Uterus (tissue), 4 donors: ENCODE results near the gene CBX2. TPM values are rescaled to one million over a fixed set of nuclear protein-coding genes. Genes with fewer than 3 reads are reported as not detected.

ENCODE experiments used
- DNase-seq, 2 donors: peaks; one replicate each; pipeline ENCODE4 v3.0.0-alpha.2; 2019 to 2020
- H3K27ac ChIP-seq, 2 donors: fragments of 200-600 bp; sonication (generic); 1 replicate in 1 of 2; 2 replicates in 1 of 2; pipeline ENCODE4 v1.5.1; 2016 to 2018
- H3K27me3 ChIP-seq, 2 donors: fragments of 200-600 bp; sonication (generic); one replicate each; pipeline ENCODE4 v1.5.1; 2018 to 2019; ENCODE audit warnings: control low read depth in 1 of 2
- H3K36me3 ChIP-seq, 2 donors: fragments of 200-600 bp; sonication (generic); one replicate each; pipeline ENCODE4 v1.5.1; 2019; ENCODE audit warnings: control low read depth in 1 of 2
- H3K4me1 ChIP-seq, 2 donors: fragments of 200-600 bp; sonication (generic); one replicate each; pipeline ENCODE4 v1.5.1; 2018 to 2019; ENCODE audit warnings: control low read depth in 1 of 2
- H3K4me3 ChIP-seq, 2 donors: fragments of 200-600 bp; sonication (generic); 1 replicate in 1 of 2; 2 replicates in 1 of 2; pipeline ENCODE4 v1.5.1; 2018 to 2019; ENCODE audit warnings: mild to moderate bottlenecking in 1 of 2
- H3K9me3 ChIP-seq, 2 donors: fragments of 200-600 bp; sonication (generic); one replicate each; pipeline ENCODE4 v1.5.1; 2019; ENCODE audit warnings: control low read depth in 1 of 2
- POLR2A ChIP-seq, 2 donors: fragments of 450-650 bp; IDR thresholded peaks; one replicate each; pipeline ENCODE4 v1.6.1; 2016; ENCODE audit warnings: antibody characterized with exemption in 2 of 2, mild to moderate bottlenecking in 1 of 2, moderate library complexity in 1 of 2
- intact Hi-C: fragments of 100-400 bp; cut with DNase I; formaldehyde crosslinking; loops from one replicate; pipeline ENCODE4 v1.15.1; 2023; ENCODE audit warnings: low total_unique reads
- total RNA-seq, 4 donors: library from RNA; depleted of rRNA in 3 of 4; stranded (reverse); fragments of >200 nt in 3 of 4; gene quantifications; one replicate each; pipeline versions ENCODE4 v1.1.0 to v1.2.4, GENCODE V29; 2014 to 2023
- TF ChIP-seq, protein P1 (sequence below), 4 experiments: fragments of 200-600 bp in 2 of 4; fragments of 450-650 bp in 2 of 4; sonication (generic) in 2 of 4; IDR thresholded peaks; one replicate each; pipeline ENCODE4 v1.5.1; 2016 to 2019; ENCODE audit warnings: antibody characterized with exemption in 4 of 4, mild to moderate bottlenecking in 2 of 4, moderate library complexity in 1 of 4
- donor health status: DM: yes; HTN: yes; CAD: no.

Gene CBX2
- total RNA-seq, 4 donors from 2014 or later: 1.0 to 14.9 (median 4.6) TPM; not detected in 1

DNA sequence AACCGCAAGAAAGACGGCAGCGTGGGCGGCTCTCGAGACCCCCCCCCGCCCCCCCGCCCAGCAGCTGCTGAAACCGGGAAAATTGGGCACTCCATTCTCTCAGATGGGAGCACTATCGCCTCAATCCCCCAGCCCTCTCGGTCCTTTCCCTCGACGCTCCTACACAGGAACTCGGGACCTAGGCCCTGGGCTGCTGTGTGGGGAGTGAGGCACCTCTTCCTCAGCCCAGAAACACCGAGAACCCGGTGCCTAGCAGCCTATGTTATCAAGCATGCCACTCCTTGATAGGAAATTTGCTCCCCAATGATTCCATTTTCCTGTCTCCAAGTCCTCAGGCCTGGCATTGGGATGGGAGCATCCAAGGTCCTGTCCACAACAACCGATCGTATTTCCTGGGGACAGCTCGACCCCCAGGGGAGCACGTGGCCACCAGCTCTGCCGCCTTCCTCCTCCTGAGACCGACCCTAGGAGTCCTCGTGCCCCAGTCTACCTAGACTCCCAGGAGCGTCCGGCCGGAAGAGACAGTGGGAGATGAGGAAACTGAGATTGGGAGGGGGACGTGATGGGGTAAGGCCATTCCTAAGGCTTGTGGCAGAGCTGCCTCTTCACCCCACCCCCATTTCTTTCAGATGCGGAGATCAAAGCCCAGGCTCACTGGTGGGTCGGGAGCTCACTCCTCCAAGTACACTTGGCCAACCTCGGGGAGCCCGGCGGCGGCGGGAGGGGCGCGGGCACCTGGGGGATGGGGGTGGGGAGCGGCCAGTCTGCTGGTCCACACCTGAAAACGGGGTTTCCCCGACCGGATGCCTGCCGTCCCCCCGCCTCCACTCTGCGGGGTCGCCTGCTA, 36.4 kb downstream of the CBX2 start:
- TF ChIP-seq, protein P1, sequence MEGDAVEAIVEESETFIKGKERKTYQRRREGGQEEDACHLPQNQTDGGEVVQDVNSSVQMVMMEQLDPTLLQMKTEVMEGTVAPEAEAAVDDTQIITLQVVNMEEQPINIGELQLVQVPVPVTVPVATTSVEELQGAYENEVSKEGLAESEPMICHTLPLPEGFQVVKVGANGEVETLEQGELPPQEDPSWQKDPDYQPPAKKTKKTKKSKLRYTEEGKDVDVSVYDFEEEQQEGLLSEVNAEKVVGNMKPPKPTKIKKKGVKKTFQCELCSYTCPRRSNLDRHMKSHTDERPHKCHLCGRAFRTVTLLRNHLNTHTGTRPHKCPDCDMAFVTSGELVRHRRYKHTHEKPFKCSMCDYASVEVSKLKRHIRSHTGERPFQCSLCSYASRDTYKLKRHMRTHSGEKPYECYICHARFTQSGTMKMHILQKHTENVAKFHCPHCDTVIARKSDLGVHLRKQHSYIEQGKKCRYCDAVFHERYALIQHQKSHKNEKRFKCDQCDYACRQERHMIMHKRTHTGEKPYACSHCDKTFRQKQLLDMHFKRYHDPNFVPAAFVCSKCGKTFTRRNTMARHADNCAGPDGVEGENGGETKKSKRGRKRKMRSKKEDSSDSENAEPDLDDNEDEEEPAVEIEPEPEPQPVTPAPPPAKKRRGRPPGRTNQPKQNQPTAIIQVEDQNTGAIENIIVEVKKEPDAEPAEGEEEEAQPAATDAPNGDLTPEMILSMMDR (IDR thresholded peaks at IDR 0.05): no peak
- TF ChIP-seq POLR2A (IDR thresholded peaks at IDR 0.05): no peak
- H3K4me3 ChIP-seq: no peak overlapping the region
- H3K27ac ChIP-seq: no peak overlapping the region
- intact Hi-C loops: no loop called here
- H3K9me3 ChIP-seq: no peaks in the 10 kb centered on the region
- peaks cover 0 to 34% of the 10 kb centered on the region in 2 donors for H3K4me1 ChIP-seq
- H3K36me3 ChIP-seq: no peaks in the 10 kb centered on the region
- DNase-seq: no peak
- peaks cover 32 to 42% of the 10 kb centered on the region in 2 donors for H3K27me3 ChIP-seq

DNA sequence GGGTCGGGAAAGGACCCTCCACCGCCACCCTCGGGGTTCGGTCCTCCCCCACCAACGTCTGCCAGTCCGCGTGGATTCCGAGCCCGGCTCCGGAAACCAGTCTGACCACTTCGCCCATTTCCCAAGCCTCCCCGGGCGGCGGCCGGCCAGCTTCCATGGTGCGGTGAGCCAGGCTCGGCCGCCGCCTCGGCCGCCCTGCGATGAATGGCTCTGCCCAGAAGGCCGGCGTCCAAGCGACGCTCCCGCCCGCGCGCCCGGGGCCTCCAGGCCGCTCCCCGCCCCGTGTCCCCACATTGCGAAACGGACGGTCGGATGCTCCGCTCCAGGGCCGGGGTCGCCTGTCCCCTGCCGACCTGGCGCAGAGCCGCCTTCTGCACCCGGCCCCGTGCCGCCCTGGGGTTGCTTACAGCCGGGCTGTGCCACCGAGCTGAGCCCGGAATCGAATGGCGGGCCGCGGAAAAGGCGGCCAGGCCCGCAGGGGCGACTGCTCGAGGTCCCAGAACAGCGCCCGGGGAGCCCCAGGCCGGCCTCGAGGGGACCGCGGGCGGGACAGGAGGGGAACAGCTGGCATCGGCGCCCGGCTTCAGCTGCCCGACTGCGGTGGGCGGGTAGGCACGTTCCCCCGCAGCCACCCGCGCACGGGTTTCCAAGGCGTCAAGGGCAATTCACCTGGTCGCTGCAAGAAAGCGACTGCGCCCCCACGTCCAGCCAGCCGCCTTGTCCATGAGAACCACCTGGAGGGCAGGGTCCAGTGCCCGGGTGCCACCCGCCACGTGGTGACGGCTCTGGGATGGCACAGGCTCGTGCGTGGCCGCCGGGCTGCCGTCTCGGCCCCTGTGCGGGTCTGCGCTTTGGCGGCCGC, 37.3 kb downstream of the CBX2 start:
- no peak overlapping the region for H3K4me3 ChIP-seq
- H3K4me1 ChIP-seq: peaks cover 0 to 30% of the 10 kb centered on the region in 2 donors
- intact Hi-C loops: no loop called here

DNA sequence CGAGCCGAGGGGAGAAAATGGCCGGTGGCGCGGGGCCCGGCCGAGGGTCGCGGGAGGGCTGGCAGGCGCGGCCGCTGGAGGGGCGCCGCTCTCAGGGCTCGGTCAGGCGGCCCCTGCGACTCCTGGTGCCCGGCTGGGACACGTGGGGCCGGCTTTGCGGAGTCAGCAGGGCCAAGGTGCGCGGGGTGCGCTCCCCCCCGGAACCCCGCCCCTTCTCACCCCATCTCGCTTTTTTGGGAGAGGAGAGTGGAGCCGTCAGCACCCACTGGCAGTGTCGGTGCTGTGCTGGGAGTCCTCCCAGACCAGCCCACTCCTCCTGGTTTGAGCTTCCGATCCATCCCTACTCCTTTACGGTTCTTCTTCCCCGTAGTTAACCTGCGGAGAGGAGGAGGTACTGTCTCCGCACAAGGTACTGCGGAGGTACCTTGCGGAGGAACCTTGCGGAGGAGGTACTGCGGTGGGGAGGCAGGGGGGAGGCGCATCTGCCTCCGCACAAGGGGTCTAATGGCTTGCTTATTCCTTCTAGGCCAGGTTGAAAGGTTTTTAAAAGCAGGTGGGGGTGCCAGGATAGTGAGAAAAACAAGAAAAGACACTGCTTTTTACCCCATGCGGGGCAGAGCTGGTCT, 38.0 kb downstream of the CBX2 start:
- H3K4me3 ChIP-seq: no peak overlapping the region
- H3K27ac ChIP-seq: no peak overlapping the region

More for the DNA sequence above, 37.3 kb downstream of the CBX2 start:
- peak in 1 of 2 donors; percentile 11 for TF ChIP-seq POLR2A (IDR thresholded peaks at IDR 0.05)
- TF ChIP-seq, protein P1 (IDR thresholded peaks at IDR 0.05): no peak
- H3K9me3 ChIP-seq: no peaks in the 10 kb centered on the region
- no peak overlapping the region for H3K27ac ChIP-seq
- H3K27me3 ChIP-seq: peaks cover 26 to 39% of the 10 kb centered on the region in 2 donors
- DNase-seq: no peak
- H3K36me3 ChIP-seq: no peaks in the 10 kb centered on the region

DNA sequence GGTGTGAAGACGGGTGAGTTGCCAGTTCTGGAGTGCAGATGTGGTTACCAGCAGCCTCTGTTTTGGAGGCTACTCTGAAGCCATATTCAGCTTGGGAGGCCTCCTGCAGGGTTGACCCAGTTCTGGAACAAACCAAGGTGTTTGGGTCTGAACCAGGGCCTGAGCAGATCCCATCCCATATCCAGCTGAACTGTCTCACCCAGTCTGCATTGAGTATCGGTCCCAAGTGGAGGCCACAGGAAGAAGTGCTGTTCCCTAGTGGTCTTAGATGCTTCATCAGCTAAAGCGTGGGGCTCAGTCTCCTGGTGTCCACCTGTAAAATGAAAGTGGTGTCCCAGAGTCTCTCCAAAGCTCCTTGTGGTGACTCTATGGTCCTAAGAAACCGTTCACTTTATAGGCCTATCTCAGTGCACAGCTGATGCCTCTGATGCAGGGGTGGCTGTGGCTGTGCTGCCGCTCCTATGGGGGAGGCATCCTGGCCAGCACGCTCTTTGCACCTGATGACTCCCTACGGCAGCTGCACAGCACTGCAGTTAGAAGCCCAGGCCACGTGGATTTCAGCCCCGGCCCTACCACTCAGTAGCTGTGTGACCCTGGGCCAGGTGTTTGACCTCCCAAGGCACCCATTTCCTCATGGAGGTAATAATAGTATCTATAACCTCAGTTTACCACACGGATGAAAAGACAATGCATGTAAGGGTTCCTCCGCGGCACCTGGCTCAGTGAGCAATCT, 40.2 kb downstream of the CBX2 start:
- Histone ChIP-seq H3K27ac (no peak overlapping the region), H3K27me3 (peaks cover 0 to 11% of the 10 kb centered on the region in 2 donors), H3K9me3 (no peaks in the 10 kb centered on the region), H3K4me3 (no peak overlapping the region), H3K4me1 (peaks cover 0 to 7% of the 10 kb centered on the region in 2 donors), H3K36me3 (no peaks in the 10 kb centered on the region)
- TF ChIP-seq, protein P1 (IDR thresholded peaks at IDR 0.05): no peak
- TF ChIP-seq POLR2A (IDR thresholded peaks at IDR 0.05): no peak
- intact Hi-C loops: no loop called here
- no peak for DNase-seq

More for the DNA sequence above, 38.0 kb downstream of the CBX2 start:
- H3K27me3 ChIP-seq: peaks cover 18 to 32% of the 10 kb centered on the region in 2 donors
- no peaks in the 10 kb centered on the region for H3K9me3 ChIP-seq
- TF ChIP-seq, protein P1 (IDR thresholded peaks at IDR 0.05): no peak
- no peak for TF ChIP-seq POLR2A (IDR thresholded peaks at IDR 0.05)
- no peaks in the 10 kb centered on the region for H3K36me3 ChIP-seq
- intact Hi-C loops: no loop called here
- peaks cover 0 to 24% of the 10 kb centered on the region in 2 donors for H3K4me1 ChIP-seq
- no peak for DNase-seq
